GM23338 (cell line): ENCODE data around the gene ARHGAP42.

Experiments
- CREB1 ChIP-seq: fragments of 250-450 bp; sonication (Bioruptor Pico); IDR thresholded peaks from 2 replicates; pipeline ENCODE4 v1.5.0; 2020; ENCODE audit warnings: low read depth, mild to moderate bottlenecking, moderate library complexity
- ETS1 ChIP-seq: IDR thresholded peaks from 2 replicates; pipeline ENCODE4 v1.6.1; 2016; ENCODE audit warnings: antibody characterized with exemption
- EZH2 ChIP-seq: fragments of 200-600 bp; sonication (generic); IDR thresholded peaks from one replicate; pipeline ENCODE4 v1.8.0; 2017; ENCODE audit warnings: antibody characterized with exemption, mild to moderate bottlenecking, low read depth; ENCODE audit not compliant: unreplicated experiment
- EZH2phosphoT487 ChIP-seq: fragments of 200-600 bp; sonication (generic); IDR thresholded peaks from one replicate; pipeline ENCODE4 v1.8.1; 2018; ENCODE audit warnings: antibody characterized with exemption; ENCODE audit not compliant: unreplicated experiment
- JUNB ChIP-seq: IDR thresholded peaks from one replicate; pipeline ENCODE4 v1.6.1; 2016; ENCODE audit warnings: antibody characterized with exemption; ENCODE audit not compliant: unreplicated experiment
- NANOG ChIP-seq: IDR thresholded peaks from 2 replicates; pipeline ENCODE4 v1.6.1; 2016; ENCODE audit warnings: antibody characterized with exemption, borderline replicate concordance
- POLR2AphosphoS5 ChIP-seq: IDR thresholded peaks from 2 replicates; pipeline ENCODE4 v1.6.1; 2016; ENCODE audit warnings: antibody characterized with exemption, low read depth
- STAT1 ChIP-seq: IDR thresholded peaks from one replicate; pipeline ENCODE4 v1.6.1; 2016; ENCODE audit warnings: antibody characterized with exemption; ENCODE audit not compliant: unreplicated experiment
- ZNF114 ChIP-seq: fragments of 250-450 bp; sonication (Bioruptor Pico); IDR thresholded peaks from 2 replicates; pipeline ENCODE4 v1.5.0; 2020; ENCODE audit warnings: mild to moderate bottlenecking, moderate library complexity
- ZNF331 ChIP-seq: fragments of 250-450 bp; sonication (Bioruptor Pico); IDR thresholded peaks from 2 replicates; pipeline ENCODE4 v1.5.0; 2020; ENCODE audit warnings: low read depth, mild to moderate bottlenecking, moderate library complexity
- TF ChIP-seq, protein P1 (sequence below), 2 experiments: fragments of 200-600 bp in 1 of 2; sonication (generic) in 1 of 2; conservative IDR thresholded peaks; 2 replicates each; pipeline versions ENCODE4 v1.5.1 to v1.6.1; 2016 to 2017; ENCODE audit warnings: antibody characterized with exemption in 2 of 2, low read depth in 2 of 2, mild to moderate bottlenecking in 2 of 2, moderate library complexity in 1 of 2
- TF ChIP-seq, protein P2 (sequence below): IDR thresholded peaks from one replicate; pipeline ENCODE4 v1.6.1; 2018; ENCODE audit warnings: antibody characterized with exemption; ENCODE audit not compliant: unreplicated experiment
- TF ChIP-seq, protein P3 (sequence below): fragments of 250-450 bp; sonication (Bioruptor Pico); IDR thresholded peaks from 2 replicates; pipeline ENCODE4 v1.5.0; 2020; ENCODE audit warnings: mild to moderate bottlenecking, moderate library complexity

DNA sequence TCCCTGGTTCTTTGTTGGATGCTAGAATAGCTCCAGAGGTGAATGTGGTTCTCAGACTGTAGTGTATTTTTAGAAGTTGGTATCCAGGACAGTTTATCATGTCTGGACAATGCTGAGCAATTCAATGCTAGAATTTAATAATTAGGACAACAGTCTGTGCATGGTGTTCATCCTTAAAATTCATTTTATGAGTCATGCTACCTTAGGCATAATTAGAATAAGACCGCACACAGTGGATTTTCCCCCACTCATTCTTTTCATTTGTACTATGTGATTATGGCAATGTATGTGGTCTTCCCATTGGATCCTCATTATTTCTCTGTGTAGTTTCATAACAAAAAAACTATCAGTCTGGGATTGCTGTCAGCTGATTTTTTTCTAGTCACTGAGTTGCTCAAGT is 196.7 kb downstream of the ARHGAP42 start:
- TF ChIP-seq, protein P1, sequence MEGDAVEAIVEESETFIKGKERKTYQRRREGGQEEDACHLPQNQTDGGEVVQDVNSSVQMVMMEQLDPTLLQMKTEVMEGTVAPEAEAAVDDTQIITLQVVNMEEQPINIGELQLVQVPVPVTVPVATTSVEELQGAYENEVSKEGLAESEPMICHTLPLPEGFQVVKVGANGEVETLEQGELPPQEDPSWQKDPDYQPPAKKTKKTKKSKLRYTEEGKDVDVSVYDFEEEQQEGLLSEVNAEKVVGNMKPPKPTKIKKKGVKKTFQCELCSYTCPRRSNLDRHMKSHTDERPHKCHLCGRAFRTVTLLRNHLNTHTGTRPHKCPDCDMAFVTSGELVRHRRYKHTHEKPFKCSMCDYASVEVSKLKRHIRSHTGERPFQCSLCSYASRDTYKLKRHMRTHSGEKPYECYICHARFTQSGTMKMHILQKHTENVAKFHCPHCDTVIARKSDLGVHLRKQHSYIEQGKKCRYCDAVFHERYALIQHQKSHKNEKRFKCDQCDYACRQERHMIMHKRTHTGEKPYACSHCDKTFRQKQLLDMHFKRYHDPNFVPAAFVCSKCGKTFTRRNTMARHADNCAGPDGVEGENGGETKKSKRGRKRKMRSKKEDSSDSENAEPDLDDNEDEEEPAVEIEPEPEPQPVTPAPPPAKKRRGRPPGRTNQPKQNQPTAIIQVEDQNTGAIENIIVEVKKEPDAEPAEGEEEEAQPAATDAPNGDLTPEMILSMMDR (conservative IDR thresholded peaks at IDR 0.05; ENCODE audit: low read depth in 2 of 2), result no peak
- TF ChIP-seq STAT1, result no peak
- TF ChIP-seq, protein P2, sequence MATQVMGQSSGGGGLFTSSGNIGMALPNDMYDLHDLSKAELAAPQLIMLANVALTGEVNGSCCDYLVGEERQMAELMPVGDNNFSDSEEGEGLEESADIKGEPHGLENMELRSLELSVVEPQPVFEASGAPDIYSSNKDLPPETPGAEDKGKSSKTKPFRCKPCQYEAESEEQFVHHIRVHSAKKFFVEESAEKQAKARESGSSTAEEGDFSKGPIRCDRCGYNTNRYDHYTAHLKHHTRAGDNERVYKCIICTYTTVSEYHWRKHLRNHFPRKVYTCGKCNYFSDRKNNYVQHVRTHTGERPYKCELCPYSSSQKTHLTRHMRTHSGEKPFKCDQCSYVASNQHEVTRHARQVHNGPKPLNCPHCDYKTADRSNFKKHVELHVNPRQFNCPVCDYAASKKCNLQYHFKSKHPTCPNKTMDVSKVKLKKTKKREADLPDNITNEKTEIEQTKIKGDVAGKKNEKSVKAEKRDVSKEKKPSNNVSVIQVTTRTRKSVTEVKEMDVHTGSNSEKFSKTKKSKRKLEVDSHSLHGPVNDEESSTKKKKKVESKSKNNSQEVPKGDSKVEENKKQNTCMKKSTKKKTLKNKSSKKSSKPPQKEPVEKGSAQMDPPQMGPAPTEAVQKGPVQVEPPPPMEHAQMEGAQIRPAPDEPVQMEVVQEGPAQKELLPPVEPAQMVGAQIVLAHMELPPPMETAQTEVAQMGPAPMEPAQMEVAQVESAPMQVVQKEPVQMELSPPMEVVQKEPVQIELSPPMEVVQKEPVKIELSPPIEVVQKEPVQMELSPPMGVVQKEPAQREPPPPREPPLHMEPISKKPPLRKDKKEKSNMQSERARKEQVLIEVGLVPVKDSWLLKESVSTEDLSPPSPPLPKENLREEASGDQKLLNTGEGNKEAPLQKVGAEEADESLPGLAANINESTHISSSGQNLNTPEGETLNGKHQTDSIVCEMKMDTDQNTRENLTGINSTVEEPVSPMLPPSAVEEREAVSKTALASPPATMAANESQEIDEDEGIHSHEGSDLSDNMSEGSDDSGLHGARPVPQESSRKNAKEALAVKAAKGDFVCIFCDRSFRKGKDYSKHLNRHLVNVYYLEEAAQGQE, result no peak
- TF ChIP-seq POLR2AphosphoS5, result no peak
- no peak for TF ChIP-seq EZH2
- no peak for TF ChIP-seq EZH2phosphoT487
- TF ChIP-seq CREB1 (CRISPR knock-in tag), result no peak
- no peak for TF ChIP-seq ZNF114
- no peak for TF ChIP-seq ZNF331
- TF ChIP-seq ETS1, result no peak
- no peak for TF ChIP-seq NANOG
- TF ChIP-seq JUNB, result no peak
- TF ChIP-seq, protein P3, sequence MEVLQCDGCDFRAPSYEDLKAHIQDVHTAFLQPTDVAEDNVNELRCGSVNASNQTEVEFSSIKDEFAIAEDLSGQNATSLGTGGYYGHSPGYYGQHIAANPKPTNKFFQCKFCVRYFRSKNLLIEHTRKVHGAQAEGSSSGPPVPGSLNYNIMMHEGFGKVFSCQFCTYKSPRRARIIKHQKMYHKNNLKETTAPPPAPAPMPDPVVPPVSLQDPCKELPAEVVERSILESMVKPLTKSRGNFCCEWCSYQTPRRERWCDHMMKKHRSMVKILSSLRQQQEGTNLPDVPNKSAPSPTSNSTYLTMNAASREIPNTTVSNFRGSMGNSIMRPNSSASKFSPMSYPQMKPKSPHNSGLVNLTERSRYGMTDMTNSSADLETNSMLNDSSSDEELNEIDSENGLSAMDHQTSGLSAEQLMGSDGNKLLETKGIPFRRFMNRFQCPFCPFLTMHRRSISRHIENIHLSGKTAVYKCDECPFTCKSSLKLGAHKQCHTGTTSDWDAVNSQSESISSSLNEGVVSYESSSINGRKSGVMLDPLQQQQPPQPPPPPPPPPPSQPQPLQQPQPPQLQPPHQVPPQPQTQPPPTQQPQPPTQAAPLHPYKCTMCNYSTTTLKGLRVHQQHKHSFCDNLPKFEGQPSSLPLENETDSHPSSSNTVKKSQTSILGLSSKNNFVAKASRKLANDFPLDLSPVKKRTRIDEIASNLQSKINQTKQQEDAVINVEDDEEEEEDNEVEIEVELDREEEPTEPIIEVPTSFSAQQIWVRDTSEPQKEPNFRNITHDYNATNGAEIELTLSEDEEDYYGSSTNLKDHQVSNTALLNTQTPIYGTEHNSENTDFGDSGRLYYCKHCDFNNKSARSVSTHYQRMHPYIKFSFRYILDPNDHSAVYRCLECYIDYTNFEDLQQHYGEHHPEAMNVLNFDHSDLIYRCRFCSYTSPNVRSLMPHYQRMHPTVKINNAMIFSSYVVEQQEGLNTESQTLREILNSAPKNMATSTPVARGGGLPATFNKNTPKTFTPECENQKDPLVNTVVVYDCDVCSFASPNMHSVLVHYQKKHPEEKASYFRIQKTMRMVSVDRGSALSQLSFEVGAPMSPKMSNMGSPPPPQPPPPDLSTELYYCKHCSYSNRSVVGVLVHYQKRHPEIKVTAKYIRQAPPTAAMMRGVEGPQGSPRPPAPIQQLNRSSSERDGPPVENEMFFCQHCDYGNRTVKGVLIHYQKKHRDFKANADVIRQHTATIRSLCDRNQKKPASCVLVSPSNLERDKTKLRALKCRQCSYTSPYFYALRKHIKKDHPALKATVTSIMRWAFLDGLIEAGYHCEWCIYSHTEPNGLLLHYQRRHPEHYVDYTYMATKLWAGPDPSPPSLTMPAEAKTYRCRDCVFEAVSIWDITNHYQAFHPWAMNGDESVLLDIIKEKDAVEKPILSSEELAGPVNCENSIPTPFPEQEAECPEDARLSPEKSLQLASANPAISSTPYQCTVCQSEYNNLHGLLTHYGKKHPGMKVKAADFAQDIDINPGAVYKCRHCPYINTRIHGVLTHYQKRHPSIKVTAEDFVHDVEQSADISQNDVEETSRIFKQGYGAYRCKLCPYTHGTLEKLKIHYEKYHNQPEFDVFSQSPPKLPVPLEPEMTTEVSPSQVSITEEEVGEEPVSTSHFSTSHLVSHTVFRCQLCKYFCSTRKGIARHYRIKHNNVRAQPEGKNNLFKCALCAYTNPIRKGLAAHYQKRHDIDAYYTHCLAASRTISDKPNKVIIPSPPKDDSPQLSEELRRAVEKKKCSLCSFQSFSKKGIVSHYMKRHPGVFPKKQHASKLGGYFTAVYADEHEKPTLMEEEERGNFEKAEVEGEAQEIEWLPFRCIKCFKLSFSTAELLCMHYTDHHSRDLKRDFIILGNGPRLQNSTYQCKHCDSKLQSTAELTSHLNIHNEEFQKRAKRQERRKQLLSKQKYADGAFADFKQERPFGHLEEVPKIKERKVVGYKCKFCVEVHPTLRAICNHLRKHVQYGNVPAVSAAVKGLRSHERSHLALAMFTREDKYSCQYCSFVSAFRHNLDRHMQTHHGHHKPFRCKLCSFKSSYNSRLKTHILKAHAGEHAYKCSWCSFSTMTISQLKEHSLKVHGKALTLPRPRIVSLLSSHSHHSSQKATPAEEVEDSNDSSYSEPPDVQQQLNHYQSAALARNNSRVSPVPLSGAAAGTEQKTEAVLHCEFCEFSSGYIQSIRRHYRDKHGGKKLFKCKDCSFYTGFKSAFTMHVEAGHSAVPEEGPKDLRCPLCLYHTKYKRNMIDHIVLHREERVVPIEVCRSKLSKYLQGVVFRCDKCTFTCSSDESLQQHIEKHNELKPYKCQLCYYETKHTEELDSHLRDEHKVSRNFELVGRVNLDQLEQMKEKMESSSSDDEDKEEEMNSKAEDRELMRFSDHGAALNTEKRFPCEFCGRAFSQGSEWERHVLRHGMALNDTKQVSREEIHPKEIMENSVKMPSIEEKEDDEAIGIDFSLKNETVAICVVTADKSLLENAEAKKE (CRISPR knock-in tag), result no peak
